ENCODE data around the gene EIF4A2.
A peak's percentile ranks its signal among the peaks of the same experiment; 100 is the strongest.

The EIF4A2 gene

GRCh38 chr3:186798239-186798874 lies 15.0 kb downstream of the EIF4A2 start:
- TF ChIP-seq EGR1 (IDR thresholded peaks at IDR 0.05), result no peak
- no peak for TF ChIP-seq TAF1 (IDR thresholded peaks at IDR 0.05; ENCODE audit: low read depth)
- no peak for TF ChIP-seq TEAD4 (IDR thresholded peaks at IDR 0.05)
- TF ChIP-seq CREB1 (IDR thresholded peaks at IDR 0.05; ENCODE audit: low read depth), result no peak
- no peak for TF ChIP-seq CEBPB (IDR thresholded peaks at IDR 0.05)
- TF ChIP-seq NFIC (IDR thresholded peaks at IDR 0.05), result no peak
- no peak for TF ChIP-seq ZBTB7A (IDR thresholded peaks at IDR 0.05; ENCODE audit: low read depth)
- TF ChIP-seq YY1 (IDR thresholded peaks at IDR 0.05; ENCODE audit: low read depth), result no peak
- no peak for TF ChIP-seq TCF12 (IDR thresholded peaks at IDR 0.05; ENCODE audit: low read depth)

GRCh38 chr3:186800285-186800684 lies 16.9 kb downstream of the EIF4A2 start:
- TF ChIP-seq CEBPB (IDR thresholded peaks at IDR 0.05), result no peak

- TF ChIP-seq RAD21 (IDR thresholded peaks at IDR 0.05; ENCODE audit: low read depth) (no peak), EGR1 (IDR thresholded peaks at IDR 0.05) (no peak), FOXM1 (IDR thresholded peaks at IDR 0.05; ENCODE audit: borderline replicate concordance, low read depth) (no peak), NFIC (IDR thresholded peaks at IDR 0.05) (no peak), CEBPB (IDR thresholded peaks at IDR 0.05) (no peak), TAF1 (IDR thresholded peaks at IDR 0.05; ENCODE audit: low read depth) (no peak)
Measured at GRCh38 chr3:186802701-186803100, 19.3 kb downstream of the EIF4A2 start.

GRCh38 chr3:186806089-186807055 lies 23.0 kb downstream of the EIF4A2 start, which contains the start of gene RFC4:
RFC4 (minus strand) TSS chr3:186806482; CDS start chr3:186804713, 1,769 bp downstream.
- TF ChIP-seq CREB1 (IDR thresholded peaks at IDR 0.05; ENCODE audit: low read depth) (peak; percentile 86), EGR1 (IDR thresholded peaks at IDR 0.05) (no peak), TCF12 (IDR thresholded peaks at IDR 0.05; ENCODE audit: low read depth) (peak; percentile 73), NFIC (IDR thresholded peaks at IDR 0.05) (peak; percentile 53), REST (IDR thresholded peaks at IDR 0.05; ENCODE audit: low read depth) (no peak), MAX (IDR thresholded peaks at IDR 0.05) (peak; percentile 73), TEAD4 (IDR thresholded peaks at IDR 0.05) (peak; percentile 5; the same call in 1 of the 2 replicates), ZBTB7A (IDR thresholded peaks at IDR 0.05; ENCODE audit: low read depth) (0 out of 2 replicates have a peak, but pooled peaks have one; percentile 41), CEBPB (IDR thresholded peaks at IDR 0.05) (0 out of 2 replicates have a peak, but pooled peaks have one; percentile 22), RAD21 (IDR thresholded peaks at IDR 0.05; ENCODE audit: low read depth) (no peak), YY1 (IDR thresholded peaks at IDR 0.05; ENCODE audit: low read depth) (peak; percentile 53), TAF1 (IDR thresholded peaks at IDR 0.05; ENCODE audit: low read depth) (peak; percentile 93), USF1 (IDR thresholded peaks at IDR 0.05) (no peak; the same call in 1 of the 2 replicates), EP300 (IDR thresholded peaks at IDR 0.05; ENCODE audit: borderline replicate concordance) (peak; percentile 34; the same call in 1 of the 2 replicates), FOXM1 (IDR thresholded peaks at IDR 0.05; ENCODE audit: borderline replicate concordance, low read depth) (peak; percentile 39; the same call in 1 of the 2 replicates)

GRCh38 chr3:186807231-186807630 lies 23.9 kb downstream of the EIF4A2 start:
- TF ChIP-seq EP300 (IDR thresholded peaks at IDR 0.05; ENCODE audit: borderline replicate concordance) (no peak), TCF12 (IDR thresholded peaks at IDR 0.05; ENCODE audit: low read depth) (no peak), NFIC (IDR thresholded peaks at IDR 0.05) (no peak), REST (IDR thresholded peaks at IDR 0.05; ENCODE audit: low read depth) (no peak), CREB1 (IDR thresholded peaks at IDR 0.05; ENCODE audit: low read depth) (no peak), RAD21 (IDR thresholded peaks at IDR 0.05; ENCODE audit: low read depth) (no peak)

- TF ChIP-seq NFIC (IDR thresholded peaks at IDR 0.05) (no peak), CEBPB (IDR thresholded peaks at IDR 0.05) (no peak), REST (IDR thresholded peaks at IDR 0.05; ENCODE audit: low read depth) (no peak), EGR1 (IDR thresholded peaks at IDR 0.05) (no peak), USF1 (IDR thresholded peaks at IDR 0.05) (no peak), ZBTB7A (IDR thresholded peaks at IDR 0.05; ENCODE audit: low read depth) (no peak), YY1 (IDR thresholded peaks at IDR 0.05; ENCODE audit: low read depth) (no peak), TAF1 (IDR thresholded peaks at IDR 0.05; ENCODE audit: low read depth) (no peak), TEAD4 (IDR thresholded peaks at IDR 0.05) (no peak), RAD21 (IDR thresholded peaks at IDR 0.05; ENCODE audit: low read depth) (no peak), CREB1 (IDR thresholded peaks at IDR 0.05; ENCODE audit: low read depth) (no peak), EP300 (IDR thresholded peaks at IDR 0.05; ENCODE audit: borderline replicate concordance) (no peak), MAX (IDR thresholded peaks at IDR 0.05) (no peak), TCF12 (IDR thresholded peaks at IDR 0.05; ENCODE audit: low read depth) (no peak), FOXM1 (IDR thresholded peaks at IDR 0.05; ENCODE audit: borderline replicate concordance, low read depth) (no peak)
Measured at GRCh38 chr3:186810336-186810996, 27.1 kb downstream of the EIF4A2 start.

Measured in Ishikawa (cell line).